Heart right ventricle (tissue), 16 donors: ENCODE results near the gene PKM. TPM values are rescaled to one million over a fixed set of nuclear protein-coding genes. Genes with fewer than 3 reads are reported as not detected.

ENCODE experiments used
- ATAC-seq, 8 donors: fragments of 200-7000 bp; cut with Tn5 transposase; one replicate each; pipeline ENCODE4 v1.9.1; 2020; ENCODE audit warnings: mild to moderate bottlenecking in 8 of 8, moderate library complexity in 8 of 8, moderate number of reproducible peaks in 1 of 8
- DNase-seq, 2 donors: peaks; one replicate each; pipeline ENCODE4 v3.0.0-alpha.2; 2020
- H3K27ac ChIP-seq, 10 donors: fragments of 200-600 bp; sonication (generic) in 2 of 10; one replicate each; pipeline versions ENCODE4 v1.5.0 to v1.8.0; 2020 to 2022; ENCODE audit warnings: mild to moderate bottlenecking in 3 of 10
- H3K27me3 ChIP-seq, 7 donors: fragments of 200-600 bp; one replicate each; pipeline ENCODE4 v1.8.0; 2021 to 2022; ENCODE audit warnings: mild to moderate bottlenecking in 2 of 7
- H3K36me3 ChIP-seq, 9 donors: fragments of 200-600 bp; sonication (generic) in 1 of 9; one replicate each; pipeline versions ENCODE4 v1.5.0 to v1.8.0; 2020 to 2022; ENCODE audit warnings: mild to moderate bottlenecking in 2 of 9
- H3K4me1 ChIP-seq, 9 donors: fragments of 200-600 bp; sonication (generic) in 1 of 9; one replicate each; pipeline versions ENCODE4 v1.5.0 to v1.8.0; 2020 to 2022; ENCODE audit warnings: mild to moderate bottlenecking in 4 of 9
- H3K4me3 ChIP-seq, 10 donors: fragments of 200-600 bp; sonication (generic) in 2 of 10; one replicate each; pipeline versions ENCODE4 v1.5.0 to v1.8.0; 2020 to 2022; ENCODE audit warnings: mild to moderate bottlenecking in 7 of 10, moderate library complexity in 2 of 10
- H3K9me3 ChIP-seq, 11 donors: fragments of 200-600 bp in 10 of 11; sonication (generic) in 2 of 11; one replicate each; pipeline versions ENCODE4 v1.5.0 to v1.8.0; 2013 to 2022; ENCODE audit warnings: mild to moderate bottlenecking in 2 of 11, control low read depth in 1 of 11, moderate library complexity in 1 of 11
- WGBS, 2 donors: extraction: QIAGEN DNeasy Blood & Tissue Kit; methylation state at CpG; one replicate each; pipeline ENCODE4 v1.1.7; 2013; ENCODE audit warnings: inconsistent platforms in 1 of 2; 5-methylcytosine and 5-hydroxymethylcytosine counted together
- intact Hi-C, 10 donors: fragments of 100-400 bp; cut with DNase I; formaldehyde crosslinking; loops; one replicate each; pipeline versions ENCODE4 v1.11.1 to v1.14.2; 2022
- polyA plus RNA-seq, 2 donors: library from polyadenylated mRNA; stranded (reverse); fragments of 200-250 nt; gene quantifications; one replicate each; pipeline ENCODE4 v1.2.3, GENCODE V29; 2013
- total RNA-seq, 10 donors: library from RNA; stranded (reverse); fragmentation: NEBNext Ultra II Directional in 3 of 10; extraction: Animal tissue kit (Norgen Biotek cat#: 25700) in 3 of 10; gene quantifications; one replicate each; pipeline versions ENCODE4 v1.2.1 to v1.2.4, GENCODE V29; 2021 to 2023
- TF ChIP-seq, protein P1 (sequence below), 9 donors: fragments of 200-600 bp; sonication (generic) in 2 of 9; IDR thresholded peaks; one replicate each; pipeline versions ENCODE4 v1.5.0 to v1.8.0; 2021 to 2022; ENCODE audit warnings: antibody characterized with exemption in 9 of 9, mild to moderate bottlenecking in 5 of 9, moderate library complexity in 1 of 9
- donor health status: Arrhythmogenic right ventricular cardiomyopathy.
- donor health status: ischemic (EF 13 %, LVEDD 7.1; RV severe dilation, severe dysfunction).
- donor health status: healthy with polysubstance abuse.
- donor health status: DM: no; HTN: yes; CAD: no.
- donor health status: DM: no; HTN: no; CAD: no.
- donor health status: ischemic (EF 25% LVEDD 6.9; RV normal size, moderate dysfunction).
- donor health status: ischemic (EF 25% LVEDD 5.7; RV mildly dilated, moderate dysfunction).
- donor health status: healthy.
- donor health status: DM: yes; HTN: yes; CAD: no.
- donor health status: Ischemic cardiomyopathy.
- donor health status: ischemic (EF 35%, LVEDD 5.7; RV mildly dilated, moderate dysfunction).
- donor health status: nonischemic (EF 11% LVEDD 7.7; RV severe dilation, severe dysfunction).
- donor health status: DM: yes; HTN: yes; CAD: no.
- donor health status: PGD.
- donor health status: ischemic (EF 29% LVEDD 5.4; RV normal size, mild dysfunction).
- donor health status: nonischemic (EF 23%, LVEDD 6.1; RV moderate dilation, normal function).

Gene PKM
- total and polyA plus RNA-seq, 12 donors = 549 to 1,508 (median 1,040) TPM

DNA sequence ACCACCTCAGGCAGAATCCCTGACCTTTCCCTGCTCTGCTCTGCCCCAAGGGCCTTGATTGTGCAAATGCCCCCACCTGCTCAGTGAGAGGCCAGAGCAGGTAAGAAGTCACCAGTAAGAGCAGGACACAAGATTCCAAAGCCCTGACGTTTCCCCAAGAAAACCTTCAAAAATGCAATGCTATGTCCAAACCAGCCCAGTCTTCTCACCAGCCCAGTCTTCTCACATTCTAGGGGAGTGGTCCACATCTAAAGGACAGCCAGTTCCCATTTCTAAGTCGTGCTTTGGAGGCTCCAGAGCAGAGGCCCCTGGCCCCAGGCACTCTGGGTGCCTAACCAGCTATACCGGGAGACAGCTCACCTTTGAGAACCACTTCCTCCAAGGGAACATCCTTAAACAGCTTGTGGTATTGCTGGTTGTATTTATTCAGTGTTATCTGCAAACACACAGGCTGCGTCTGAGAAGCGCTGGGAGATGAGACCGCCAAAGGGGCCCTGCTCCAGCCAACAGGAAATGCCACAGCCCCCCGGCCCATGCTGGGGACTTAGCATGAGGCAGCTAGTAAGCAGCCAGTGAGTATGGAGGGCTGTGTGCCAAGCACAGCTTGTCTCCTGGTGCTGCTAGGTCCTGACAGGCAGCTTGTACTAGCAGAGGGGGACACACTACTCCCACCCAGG lies 62.7 kb downstream of the PKM start:
- Histone ChIP-seq H3K4me3 (no peak overlapping the region), H3K9me3 (no peaks in the 10 kb centered on the region), H3K27me3 (peaks cover 0 to 5% (median 0%) of the 10 kb centered on the region in 7 donors), H3K4me1 (peaks cover 0 to 13% (median 4%) of the 10 kb centered on the region in 9 donors), H3K27ac (no peak overlapping the region), H3K36me3 (no peaks in the 10 kb centered on the region)
- intact Hi-C loops = no loop called here
- peak in 1 of 2 donors; percentile 23 for DNase-seq
- 28 to 29% methylated on average over 7 of the region's 7 CpGs for WGBS, 2 donors
- TF ChIP-seq, protein P1, sequence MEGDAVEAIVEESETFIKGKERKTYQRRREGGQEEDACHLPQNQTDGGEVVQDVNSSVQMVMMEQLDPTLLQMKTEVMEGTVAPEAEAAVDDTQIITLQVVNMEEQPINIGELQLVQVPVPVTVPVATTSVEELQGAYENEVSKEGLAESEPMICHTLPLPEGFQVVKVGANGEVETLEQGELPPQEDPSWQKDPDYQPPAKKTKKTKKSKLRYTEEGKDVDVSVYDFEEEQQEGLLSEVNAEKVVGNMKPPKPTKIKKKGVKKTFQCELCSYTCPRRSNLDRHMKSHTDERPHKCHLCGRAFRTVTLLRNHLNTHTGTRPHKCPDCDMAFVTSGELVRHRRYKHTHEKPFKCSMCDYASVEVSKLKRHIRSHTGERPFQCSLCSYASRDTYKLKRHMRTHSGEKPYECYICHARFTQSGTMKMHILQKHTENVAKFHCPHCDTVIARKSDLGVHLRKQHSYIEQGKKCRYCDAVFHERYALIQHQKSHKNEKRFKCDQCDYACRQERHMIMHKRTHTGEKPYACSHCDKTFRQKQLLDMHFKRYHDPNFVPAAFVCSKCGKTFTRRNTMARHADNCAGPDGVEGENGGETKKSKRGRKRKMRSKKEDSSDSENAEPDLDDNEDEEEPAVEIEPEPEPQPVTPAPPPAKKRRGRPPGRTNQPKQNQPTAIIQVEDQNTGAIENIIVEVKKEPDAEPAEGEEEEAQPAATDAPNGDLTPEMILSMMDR (IDR thresholded peaks at IDR 0.05) = no peak
- peak in 6 of 8 donors; percentile 43 to 89 (median 62) for ATAC-seq

DNA sequence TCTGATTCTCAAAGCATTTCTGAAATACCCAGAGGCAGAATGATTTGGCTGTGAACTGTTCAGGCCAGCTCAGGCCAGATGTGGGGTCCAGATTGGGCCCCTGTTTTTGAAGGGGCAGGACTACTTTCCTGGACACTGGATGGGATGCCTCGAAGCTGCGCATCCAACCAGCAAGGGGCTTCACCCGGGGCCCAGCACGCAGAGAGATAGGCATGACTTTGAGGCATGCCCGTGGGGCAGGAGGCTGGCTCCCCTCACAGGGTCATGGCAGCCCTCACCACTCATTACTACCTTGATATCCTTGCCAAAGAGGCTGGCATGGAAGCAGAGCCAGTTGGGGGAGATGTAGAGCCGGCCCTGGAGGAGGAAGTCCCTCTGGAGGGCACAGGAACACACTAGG lies 63.5 kb downstream of the PKM start:
- DNase-seq (no peak), ATAC-seq (no peak)
- Histone ChIP-seq H3K36me3 (no peaks in the 10 kb centered on the region), H3K27ac (no peak overlapping the region), H3K4me3 (no peak overlapping the region), H3K4me1 (peaks cover 0 to 13% (median 4%) of the 10 kb centered on the region in 9 donors), H3K9me3 (no peaks in the 10 kb centered on the region), H3K27me3 (peaks cover 0 to 5% (median 0%) of the 10 kb centered on the region in 7 donors)
- TF ChIP-seq, protein P1 (IDR thresholded peaks at IDR 0.05) = no peak
- intact Hi-C loops = no loop called here
- 76% methylated on average over 6 of the region's 6 CpGs for WGBS, 2 donors

DNA sequence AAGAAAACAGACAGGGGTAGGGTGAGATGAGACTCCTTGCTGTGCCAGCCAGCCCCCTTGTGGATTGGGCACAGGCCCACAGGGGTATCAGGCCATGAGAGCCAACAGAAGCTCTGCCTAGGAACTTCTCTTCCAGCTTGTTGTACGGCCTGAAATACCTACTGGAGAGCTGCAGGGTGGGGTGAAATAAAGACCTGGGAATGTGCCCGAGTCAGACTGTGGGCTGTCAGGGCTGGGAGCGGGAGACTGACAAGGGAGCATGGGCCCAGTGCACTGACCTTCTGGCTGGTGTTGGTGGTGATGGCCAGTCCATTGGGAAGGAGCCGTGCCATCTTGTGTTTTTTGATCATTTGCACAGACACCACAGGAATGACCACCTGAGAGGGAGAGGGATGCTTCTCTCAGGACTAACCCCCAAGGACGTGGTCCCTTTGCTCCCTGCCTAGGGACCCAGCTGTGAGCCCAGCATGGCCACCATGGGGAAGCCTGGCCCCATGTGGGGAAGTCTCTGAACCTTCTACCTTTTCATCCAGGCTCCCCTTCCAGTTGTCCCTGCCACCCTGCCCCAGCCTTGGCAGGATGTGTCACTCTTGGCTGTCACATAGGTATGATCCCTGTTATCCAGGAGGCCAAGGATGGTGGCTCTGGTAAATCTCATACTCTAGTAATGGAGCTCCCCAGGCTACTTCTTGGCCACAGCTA lies 64.1 kb downstream of the PKM start:
- WGBS, 2 donors = 91 to 96% methylated on average over 5 of the region's 5 CpGs
- DNase-seq = no peak
- Histone ChIP-seq H3K27me3 (peaks cover 0 to 5% (median 0%) of the 10 kb centered on the region in 7 donors), H3K4me3 (no peak overlapping the region), H3K27ac (no peak overlapping the region), H3K9me3 (no peaks in the 10 kb centered on the region), H3K4me1 (peaks cover 0 to 13% (median 4%) of the 10 kb centered on the region in 9 donors), H3K36me3 (no peaks in the 10 kb centered on the region)
- TF ChIP-seq, protein P1 (IDR thresholded peaks at IDR 0.05) = no peak
- intact Hi-C loops = no loop called here
- ATAC-seq = no peak

DNA sequence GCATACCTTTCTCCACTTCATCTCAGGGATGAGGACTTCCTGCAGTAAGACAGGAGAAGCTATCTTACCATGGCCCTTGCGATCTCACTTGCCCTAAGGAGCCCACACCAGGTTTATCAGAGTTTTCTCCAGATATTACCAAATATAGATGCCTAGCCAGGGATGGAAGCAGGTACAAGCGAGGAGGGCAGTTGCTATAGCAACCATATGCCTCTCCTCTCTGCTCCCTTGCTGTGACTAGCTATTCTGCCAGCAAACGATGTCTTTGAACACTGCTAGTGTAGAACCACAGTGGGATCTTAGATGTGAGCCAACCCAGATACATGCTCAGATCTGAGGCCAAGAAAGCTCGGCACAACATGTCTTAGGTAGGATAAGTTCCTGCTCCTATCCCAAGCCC lies 67.3 kb downstream of the PKM start:
- Histone ChIP-seq H3K4me1 (peaks cover 0 to 9% (median 4%) of the 10 kb centered on the region in 9 donors), H3K27me3 (peaks cover 0 to 5% (median 0%) of the 10 kb centered on the region in 7 donors)
- 83 to 84% methylated on average over 4 of the region's 4 CpGs for WGBS, 2 donors

More for the DNA sequence above, 67.3 kb downstream of the PKM start:
- H3K9me3 ChIP-seq = no peaks in the 10 kb centered on the region
- H3K27ac ChIP-seq = no peak overlapping the region
- no peak overlapping the region for H3K4me3 ChIP-seq
- H3K36me3 ChIP-seq = no peaks in the 10 kb centered on the region
- intact Hi-C loops = no loop called here
- DNase-seq (no peak), ATAC-seq (no peak)
- TF ChIP-seq, protein P1 (IDR thresholded peaks at IDR 0.05) = no peak
